Esophagus squamous epithelium (tissue), 5 donors: ENCODE data around the gene PCSK9. TPM values are rescaled to one million over a fixed set of nuclear protein-coding genes. Genes with fewer than 3 reads are reported as not detected.
"Not testable (repeated sequence)": the region's sequence is repeated elsewhere in the genome, so short reads cannot be mapped to it uniquely, and the experiment has no call there.

Experiments used
- DNase-seq: peaks from one replicate; lab custom pipeline; 2025; lab: John Stamatoyannopoulos, UW
- H3K27ac ChIP-seq, 4 donors: fragments of 200-600 bp; sonication (generic); one replicate each; pipeline ENCODE4 v1.5.1; 2016 to 2019; ENCODE audit warnings: mild to moderate bottlenecking in 1 of 4
- H3K27me3 ChIP-seq, 4 donors: fragments of 200-600 bp; sonication (generic); 1 replicate in 3 of 4; 2 replicates in 1 of 4; pipeline versions ENCODE4 v1.5.1 to v1.6.0; 2017 to 2021; ENCODE audit warnings: antibody characterized with exemption in 1 of 4
- H3K36me3 ChIP-seq, 3 donors: fragments of 200-600 bp; sonication (generic); one replicate each; pipeline ENCODE4 v1.5.1; 2016 to 2019
- H3K4me1 ChIP-seq, 3 donors: fragments of 200-600 bp; sonication (generic); one replicate each; pipeline ENCODE4 v1.5.1; 2017 to 2019
- H3K4me3 ChIP-seq, 4 donors: fragments of 200-600 bp; sonication (generic); 1 replicate in 3 of 4; 2 replicates in 1 of 4; pipeline ENCODE4 v1.5.1; 2016 to 2019; ENCODE audit warnings: mild to moderate bottlenecking in 2 of 4, moderate library complexity in 1 of 4
- H3K9me3 ChIP-seq, 3 donors: fragments of 200-600 bp; sonication (generic); one replicate each; pipeline ENCODE4 v1.5.1; 2016 to 2019
- CTCF ChIP-seq, 6 experiments: fragments of 450-650 bp in 4 of 6; fragments of 200-600 bp in 2 of 6; sonication (generic) in 2 of 6; IDR thresholded peaks; one replicate each; pipeline ENCODE4 v1.5.1; 2016 to 2019; ENCODE audit warnings: antibody characterized with exemption in 6 of 6, mild to moderate bottlenecking in 4 of 6, moderate library complexity in 4 of 6
- POLR2A ChIP-seq, 4 donors: fragments of 450-650 bp; IDR thresholded peaks; one replicate each; pipeline ENCODE4 v1.6.1; 2017; ENCODE audit warnings: antibody characterized with exemption in 4 of 4, mild to moderate bottlenecking in 4 of 4, moderate library complexity in 3 of 4
- WGBS, 2 donors: methylation state at CpG; one replicate each; pipeline ENCODE4 v1.1.5; 2018; 5-methylcytosine and 5-hydroxymethylcytosine counted together
- intact Hi-C: fragments of 100-400 bp; cut with DNase I; formaldehyde crosslinking; loops from one replicate; pipeline ENCODE4 v1.15.0; 2022
- total RNA-seq, 4 donors: library from RNA; depleted of rRNA; stranded (reverse); fragments of >200 nt; gene quantifications; one replicate each; pipeline ENCODE4 v1.1.0, GENCODE V29; 2016
- donor health status: DM: yes; HTN: yes; CAD: no.

PCSK9 gene
- total RNA-seq, 4 donors from 2014 or later = 6.5 to 21.4 (median 7.0) TPM

DNA sequence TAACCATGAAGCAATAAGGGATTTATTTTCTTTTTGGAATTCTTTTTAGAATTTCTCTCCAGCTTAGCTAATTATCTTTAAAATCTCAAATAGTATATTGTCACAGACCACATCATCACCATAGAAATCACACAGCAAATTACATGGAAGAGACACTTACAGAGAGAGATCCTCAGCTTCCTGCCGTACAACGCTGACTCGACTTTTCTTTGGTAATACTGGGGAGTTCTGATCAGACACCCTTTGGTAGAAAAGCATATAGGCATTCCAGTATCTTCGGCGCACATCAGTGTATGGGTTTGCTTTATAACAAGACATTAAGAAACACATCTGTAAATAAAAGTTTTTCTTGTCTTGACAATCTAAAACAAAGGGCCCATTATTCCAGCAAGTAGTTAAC lies 55.7 kb downstream of the PCSK9 start:
- Histone ChIP-seq H3K36me3 (peaks cover 19 to 100% (median 44%) of the 10 kb centered on the region in 3 donors), H3K27ac (no peak overlapping the region), H3K4me3 (no peak overlapping the region), H3K27me3 (no peaks in the 10 kb centered on the region), H3K9me3 (no peaks in the 10 kb centered on the region), H3K4me1 (no peaks in the 10 kb centered on the region)
- intact Hi-C loops = no loop called here
- no peak for DNase-seq
- 94 to 98% methylated on average over 5 of the region's 5 CpGs for WGBS, 2 donors
- TF ChIP-seq POLR2A (IDR thresholded peaks at IDR 0.05) = no peak
- no peak for TF ChIP-seq CTCF (IDR thresholded peaks at IDR 0.05)

GRCh38 chr1:55103891-55104290 lies 64.5 kb downstream of the PCSK9 start:
- H3K4me1 ChIP-seq = no peaks in the 10 kb centered on the region
- no peak for DNase-seq
- peaks cover 2 to 100% (median 26%) of the 10 kb centered on the region in 3 donors for H3K36me3 ChIP-seq
- intact Hi-C loops = no loop called here
- no peaks in the 10 kb centered on the region for H3K27me3 ChIP-seq
- no peak for TF ChIP-seq POLR2A (IDR thresholded peaks at IDR 0.05)
- no peak for TF ChIP-seq CTCF (IDR thresholded peaks at IDR 0.05)
- WGBS, 2 donors = 94 to 97% methylated on average over 2 of the region's 2 CpGs
- no peaks in the 10 kb centered on the region for H3K9me3 ChIP-seq
- no peak overlapping the region for H3K4me3 ChIP-seq
- H3K27ac ChIP-seq = no peak overlapping the region

DNA sequence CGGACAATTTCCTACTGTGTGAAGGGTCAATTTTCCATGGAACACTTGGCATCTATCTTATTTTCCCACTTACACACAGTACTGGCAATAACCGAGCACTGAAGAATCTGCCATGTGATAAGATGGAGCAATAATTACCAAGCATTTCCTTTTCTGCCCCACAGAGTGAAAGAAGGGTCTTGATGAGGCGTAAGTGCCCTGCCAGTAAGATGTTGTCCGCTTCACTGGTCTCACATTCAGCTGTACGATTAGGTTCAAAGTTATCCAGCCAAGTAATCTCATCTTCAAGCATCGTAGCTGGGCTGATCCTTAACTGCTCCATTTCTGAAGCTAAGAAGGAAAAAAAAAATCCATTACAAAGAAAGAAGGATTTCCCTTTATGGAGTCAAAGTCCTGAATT lies 67.8 kb downstream of the PCSK9 start:
- Histone ChIP-seq H3K27ac (no peak overlapping the region), H3K27me3 (no peaks in the 10 kb centered on the region), H3K36me3 (peaks cover 4 to 100% (median 31%) of the 10 kb centered on the region in 3 donors), H3K4me1 (no peaks in the 10 kb centered on the region), H3K9me3 (no peaks in the 10 kb centered on the region), H3K4me3 (no peak overlapping the region)
- DNase-seq = no peak
- 73 to 76% methylated on average over 6 of the region's 6 CpGs for WGBS, 2 donors
- intact Hi-C loops = no loop called here
- TF ChIP-seq CTCF (IDR thresholded peaks at IDR 0.05) = no peak
- TF ChIP-seq POLR2A (IDR thresholded peaks at IDR 0.05) = no peak

DNA sequence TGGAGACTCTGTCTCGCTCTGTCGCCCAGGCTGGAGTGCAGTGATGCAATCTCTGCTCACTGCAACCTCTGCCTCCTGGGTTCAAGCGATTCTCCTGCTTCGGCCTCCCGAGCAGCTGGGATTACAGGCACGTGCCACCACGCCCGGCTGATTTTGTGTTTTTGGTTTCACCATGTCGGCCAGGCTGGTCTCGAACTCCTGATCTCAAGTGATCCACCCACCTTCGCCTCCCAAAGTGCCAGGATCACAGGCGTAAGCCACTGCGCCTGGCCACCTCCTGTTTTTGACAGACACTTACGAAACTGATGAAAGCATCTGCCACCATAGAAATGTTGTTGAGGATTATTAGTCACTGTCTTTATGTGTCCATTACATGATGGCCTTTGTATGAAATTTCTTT lies 69.7 kb downstream of the PCSK9 start:
- DNase-seq, intact Hi-C loops, H3K27ac ChIP-seq, H3K9me3 ChIP-seq, H3K4me1 ChIP-seq, H3K27me3 ChIP-seq, H3K4me3 ChIP-seq: not testable (repeated sequence)
- WGBS, 2 donors = 94% methylated on average over 11 to 14 of the region's 14 CpGs
- H3K36me3 ChIP-seq = peaks cover 4 to 100% (median 24%) of the 10 kb centered on the region in 3 donors

Other genes starting within 250 kb of the PCSK9 start
- 100 to 1,000 TPM in 3 of 4 donors, 10 to 100 TPM in 1; 73.4 to 323 (median 141) TPM for gene TTC22, start 238.2 kb upstream of the PCSK9 start, total RNA-seq
- gene DHCR24, start 152.4 kb upstream of the PCSK9 start, total RNA-seq = 100 to 1,000 TPM; 285 to 499 (median 340) TPM
- gene TMEM61, start 58.9 kb upstream of the PCSK9 start, total RNA-seq = 1 to 10 TPM in 2 of 4 donors, under 1 TPM in 1, not detected in 1; 0.95 to 2.3 (median 1.0) TPM
- gene BSND, start 40.6 kb upstream of the PCSK9 start, total RNA-seq = not detected
- 10 to 100 TPM; 21.8 to 47.1 (median 28.1) TPM for gene USP24, start 175.8 kb downstream of the PCSK9 start, total RNA-seq